Measurements from ENCODE around the gene PWWP2B.
A peak's percentile ranks its signal among the peaks of the same experiment; 100 is the strongest.

PWWP2B gene

DNA sequence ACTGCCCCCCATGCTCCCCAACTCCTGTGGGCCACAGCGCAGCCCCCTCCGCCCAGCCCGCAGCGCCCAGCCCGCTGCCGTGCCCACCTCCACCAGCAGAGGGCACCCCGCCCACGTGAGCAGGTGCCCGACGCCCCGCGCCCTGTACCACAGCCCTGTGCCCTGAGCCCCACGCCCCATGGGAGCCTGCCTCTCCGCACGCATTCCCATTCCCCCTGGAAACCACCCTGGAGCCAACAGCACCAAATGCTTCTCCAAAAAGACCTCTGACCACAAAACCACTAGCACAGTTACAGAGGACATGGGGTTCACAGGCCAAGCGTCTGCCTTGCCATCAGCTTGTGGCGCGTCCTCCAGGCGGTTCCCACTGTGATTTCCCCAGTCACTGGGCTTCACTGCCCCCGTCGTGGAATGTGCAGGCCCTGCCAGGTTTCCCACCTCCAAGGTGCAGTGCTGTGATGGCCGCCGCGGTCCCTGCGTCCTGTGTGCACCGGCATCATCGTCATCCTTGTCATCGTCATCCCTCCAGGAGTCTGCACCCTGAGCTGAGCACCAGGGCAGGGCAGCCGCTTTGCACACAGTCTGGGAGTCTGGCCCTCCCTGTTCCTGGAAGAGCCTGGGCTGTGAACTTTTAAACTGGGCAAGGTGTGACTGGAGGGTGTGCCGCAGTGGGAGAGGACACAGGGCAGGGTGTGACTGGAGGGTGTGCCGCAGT, 61.7 kb downstream of the PWWP2B start:
- peak in 2 of 3 donors; percentile 46 to 68 for DNase-seq (ENCODE audit: low read depth in 3 of 3)

DNA sequence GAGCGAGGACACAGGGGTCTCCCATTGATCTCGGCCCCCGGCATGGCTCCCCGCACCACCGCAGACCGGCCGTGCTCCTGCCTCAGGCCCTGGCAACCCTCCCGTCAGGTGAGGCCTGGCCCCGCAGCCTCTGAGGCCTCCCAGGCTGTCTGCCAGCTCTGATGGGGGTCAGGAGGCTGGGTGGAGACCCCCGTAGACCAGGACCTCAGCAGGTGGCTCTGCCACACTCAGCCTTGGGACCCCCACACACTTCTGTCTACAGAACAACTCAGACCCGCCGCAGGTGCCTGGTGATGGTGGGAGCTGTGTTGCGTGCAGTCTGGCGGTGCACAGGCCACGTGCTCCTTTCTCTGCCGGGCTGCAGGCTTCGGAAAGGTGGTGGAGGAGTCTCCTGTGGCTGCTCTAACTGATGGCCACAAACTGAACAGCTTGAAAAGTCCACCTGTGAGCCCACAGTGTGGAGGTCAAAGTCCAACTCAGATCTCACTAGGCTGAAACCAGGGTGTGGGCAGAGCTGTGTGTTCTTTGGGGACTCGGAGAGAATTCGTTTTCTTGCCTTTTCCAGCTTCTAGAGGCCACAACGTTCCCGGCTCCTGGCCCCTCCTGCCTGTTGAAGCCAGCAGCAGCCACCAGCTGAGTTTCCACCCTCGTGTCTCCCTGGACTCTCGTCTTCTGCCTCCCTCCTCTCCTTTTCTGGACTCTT, 62.5 kb downstream of the PWWP2B start:
- no peak for DNase-seq (ENCODE audit: low read depth in 3 of 3)

DNA sequence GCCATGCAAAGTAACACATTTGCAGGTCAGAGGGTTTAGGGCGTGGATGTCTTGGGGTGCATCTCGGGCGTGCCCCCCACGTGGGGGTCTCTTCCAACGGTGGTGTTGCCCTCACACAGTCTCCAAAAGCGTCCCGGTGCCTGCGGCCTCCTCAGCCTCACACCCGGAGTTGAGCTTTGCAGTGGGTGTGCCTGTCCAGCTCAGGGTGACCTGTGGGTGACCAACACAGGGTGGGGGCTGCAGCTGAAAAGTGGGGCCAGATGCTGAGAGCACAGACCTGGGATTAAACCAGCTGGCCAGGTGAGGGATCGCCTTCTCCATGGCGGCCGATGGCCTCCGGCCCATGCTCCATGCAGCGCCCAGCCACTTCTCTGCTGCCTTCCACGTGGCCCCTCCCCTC, 63.1 kb downstream of the PWWP2B start:
- no peak for DNase-seq (ENCODE audit: low read depth in 3 of 3)

DNA sequence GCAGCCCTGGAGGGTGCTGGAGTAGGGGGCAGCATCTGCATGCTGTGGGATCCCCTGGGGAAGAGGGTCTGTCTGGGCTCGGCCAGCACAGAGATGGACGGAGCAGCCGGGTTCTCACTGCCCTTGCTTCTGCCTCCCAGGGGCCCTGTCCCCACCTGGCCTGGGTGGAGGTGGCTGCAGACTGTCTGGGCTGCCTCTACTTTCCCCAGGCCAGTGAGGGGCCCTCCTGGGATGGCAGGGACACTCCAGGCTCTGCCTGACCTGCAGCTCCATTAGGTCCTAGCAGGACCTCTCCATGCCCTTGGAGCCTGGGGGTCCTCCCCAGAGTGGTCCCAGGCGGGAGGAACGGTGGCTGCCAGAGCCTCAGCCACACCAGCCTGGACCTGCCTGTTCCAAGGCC, 63.7 kb downstream of the PWWP2B start:
- no peak for DNase-seq (ENCODE audit: low read depth in 3 of 3)

DNA sequence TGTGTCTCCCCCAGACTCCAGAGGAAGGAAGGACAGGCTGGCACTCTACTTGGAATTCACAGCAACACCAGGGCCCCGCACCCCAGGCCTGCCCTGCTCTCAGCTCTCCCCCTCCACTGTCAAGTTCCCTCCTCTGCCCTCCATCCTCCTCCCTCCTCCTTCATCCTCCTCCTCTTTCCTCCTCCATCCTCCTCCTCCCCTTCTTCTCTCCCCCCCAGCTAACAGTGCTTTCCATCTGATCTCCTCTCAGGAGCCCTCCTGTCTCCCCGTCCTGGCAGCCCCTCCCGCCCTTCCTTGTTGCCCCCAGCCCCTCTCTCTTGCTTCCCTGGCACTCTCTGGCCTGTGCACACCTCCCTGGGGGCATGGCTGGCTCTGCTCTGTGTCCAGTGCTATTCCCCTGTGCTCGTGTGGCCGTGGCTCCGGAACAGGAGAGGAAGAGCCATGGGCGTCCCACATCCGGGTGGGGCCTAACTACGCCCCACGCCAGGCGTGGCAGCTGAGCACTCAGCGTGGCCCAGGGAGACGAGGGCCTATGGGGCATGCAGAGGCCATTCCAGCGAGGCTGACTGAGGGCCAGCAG, 64.2 kb downstream of the PWWP2B start:
- no peak for DNase-seq (ENCODE audit: low read depth in 3 of 3)

DNA sequence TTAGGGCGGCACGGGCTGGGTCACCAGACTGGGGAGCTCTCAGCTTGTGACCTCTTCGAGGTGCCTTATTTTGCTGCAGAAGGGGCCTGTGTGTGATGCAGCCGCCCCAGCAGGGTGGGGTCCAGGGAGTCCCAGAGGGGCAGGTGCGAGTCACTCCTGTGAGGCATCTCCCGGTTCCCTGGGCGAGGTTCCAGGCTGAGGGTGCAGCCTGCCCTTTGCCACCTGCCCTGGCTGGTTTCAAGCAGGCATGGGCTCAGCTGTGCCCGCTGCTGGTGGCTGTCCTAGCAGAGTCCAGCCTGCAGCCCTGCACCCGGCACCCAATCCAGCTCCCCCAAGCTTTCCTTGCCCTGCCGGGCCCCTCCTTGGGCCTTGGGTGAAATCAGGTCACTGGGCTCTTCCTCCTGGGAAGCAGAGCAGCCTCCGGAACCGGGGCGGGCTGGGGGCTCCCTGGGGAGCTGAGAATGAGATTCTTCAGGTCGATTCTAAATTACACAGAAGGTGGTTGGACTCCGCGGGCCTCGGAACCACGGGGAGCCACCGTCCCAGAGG, 64.8 kb downstream of the PWWP2B start:
- no peak for DNase-seq (ENCODE audit: low read depth in 3 of 3)

DNA sequence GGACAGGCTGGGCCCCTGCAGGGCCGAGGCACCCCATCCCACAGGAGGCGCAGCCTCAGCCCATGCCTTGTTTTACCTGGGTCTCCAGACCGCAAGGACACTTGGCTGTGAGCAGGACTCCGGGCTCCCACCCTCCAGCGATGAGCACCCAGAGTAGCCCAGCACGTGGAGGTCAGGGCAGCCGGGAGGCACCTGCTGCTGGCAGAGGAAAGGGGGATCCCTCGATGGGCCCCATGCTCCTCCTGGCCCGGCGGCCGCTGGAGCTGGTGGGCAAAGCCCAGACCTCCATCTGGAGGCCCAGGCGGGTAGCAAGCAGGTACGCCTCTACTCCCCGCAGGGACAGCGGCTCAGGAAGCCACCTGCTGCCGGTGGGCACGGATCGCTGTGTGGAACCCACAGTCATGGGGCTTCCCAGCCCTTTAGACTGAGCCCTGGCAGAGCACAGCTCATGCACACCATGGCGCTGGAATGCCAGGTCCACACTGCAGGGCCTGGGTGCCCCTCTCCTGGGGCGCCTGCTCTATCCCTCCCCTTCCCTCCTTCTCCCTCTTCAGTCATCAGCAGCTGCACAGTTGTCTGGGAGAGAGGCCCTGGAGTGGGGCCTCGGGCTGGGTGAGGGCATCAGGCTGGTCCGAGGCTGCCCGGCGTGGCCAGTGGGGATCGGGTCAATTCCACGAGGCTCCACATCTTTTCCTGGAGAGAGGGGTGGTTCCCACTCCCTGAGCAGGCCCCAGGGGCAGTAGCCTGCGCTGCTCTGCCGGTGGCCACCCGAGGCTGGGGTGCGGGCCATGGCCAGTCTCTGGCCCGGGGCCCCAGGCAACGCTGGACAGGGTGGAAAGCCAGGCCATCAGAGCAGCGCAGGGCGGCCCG, 65.7 kb downstream of the PWWP2B start:
- no peak for DNase-seq (ENCODE audit: low read depth in 3 of 3)

DNA sequence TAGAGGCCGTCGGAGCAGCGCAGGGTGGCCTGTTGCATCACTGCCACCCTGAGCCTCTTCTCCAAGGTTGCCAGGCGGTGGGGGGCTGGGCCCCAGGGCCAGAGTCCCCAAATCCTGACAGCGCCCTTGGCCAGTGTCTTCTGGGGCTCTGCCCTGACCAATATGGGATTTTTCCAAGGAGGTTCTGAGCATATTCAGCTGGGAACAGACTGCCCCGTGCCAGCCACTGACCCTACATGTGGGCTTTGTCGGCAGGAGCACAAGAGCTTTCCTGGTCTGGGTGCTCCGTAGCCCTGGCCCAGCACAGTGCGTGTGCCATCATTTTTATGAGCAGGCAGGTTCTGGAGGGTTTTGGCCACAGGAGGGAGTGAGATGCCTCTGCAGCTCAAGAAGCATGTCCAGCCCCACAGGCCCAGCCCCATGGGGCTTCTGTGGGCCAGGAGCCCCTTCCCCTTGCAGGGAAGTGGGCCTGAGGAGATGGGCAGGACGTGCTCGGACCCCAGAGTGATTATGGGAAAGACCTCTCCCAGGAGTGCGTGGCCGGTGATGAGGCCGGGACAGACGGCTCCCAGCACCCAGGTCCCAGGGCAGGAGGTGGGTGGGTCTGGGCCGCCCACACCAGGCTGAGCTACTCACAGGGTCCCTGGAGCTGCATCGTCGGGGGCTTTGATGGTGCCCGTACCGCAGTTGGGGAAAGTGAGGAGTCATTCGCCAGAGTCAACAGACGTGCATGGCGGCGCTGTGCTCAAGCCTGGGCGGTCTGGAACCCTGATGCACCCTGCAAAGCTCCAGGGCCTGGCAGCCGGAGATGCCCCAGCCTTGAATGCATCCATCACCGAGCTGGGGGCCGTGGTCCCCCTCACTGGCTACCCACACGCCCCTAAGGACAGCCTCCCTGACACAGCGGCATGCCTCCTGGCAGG, 66.6 kb downstream of the PWWP2B start:
- DNase-seq (ENCODE audit: low read depth in 3 of 3), result no peak

DNA sequence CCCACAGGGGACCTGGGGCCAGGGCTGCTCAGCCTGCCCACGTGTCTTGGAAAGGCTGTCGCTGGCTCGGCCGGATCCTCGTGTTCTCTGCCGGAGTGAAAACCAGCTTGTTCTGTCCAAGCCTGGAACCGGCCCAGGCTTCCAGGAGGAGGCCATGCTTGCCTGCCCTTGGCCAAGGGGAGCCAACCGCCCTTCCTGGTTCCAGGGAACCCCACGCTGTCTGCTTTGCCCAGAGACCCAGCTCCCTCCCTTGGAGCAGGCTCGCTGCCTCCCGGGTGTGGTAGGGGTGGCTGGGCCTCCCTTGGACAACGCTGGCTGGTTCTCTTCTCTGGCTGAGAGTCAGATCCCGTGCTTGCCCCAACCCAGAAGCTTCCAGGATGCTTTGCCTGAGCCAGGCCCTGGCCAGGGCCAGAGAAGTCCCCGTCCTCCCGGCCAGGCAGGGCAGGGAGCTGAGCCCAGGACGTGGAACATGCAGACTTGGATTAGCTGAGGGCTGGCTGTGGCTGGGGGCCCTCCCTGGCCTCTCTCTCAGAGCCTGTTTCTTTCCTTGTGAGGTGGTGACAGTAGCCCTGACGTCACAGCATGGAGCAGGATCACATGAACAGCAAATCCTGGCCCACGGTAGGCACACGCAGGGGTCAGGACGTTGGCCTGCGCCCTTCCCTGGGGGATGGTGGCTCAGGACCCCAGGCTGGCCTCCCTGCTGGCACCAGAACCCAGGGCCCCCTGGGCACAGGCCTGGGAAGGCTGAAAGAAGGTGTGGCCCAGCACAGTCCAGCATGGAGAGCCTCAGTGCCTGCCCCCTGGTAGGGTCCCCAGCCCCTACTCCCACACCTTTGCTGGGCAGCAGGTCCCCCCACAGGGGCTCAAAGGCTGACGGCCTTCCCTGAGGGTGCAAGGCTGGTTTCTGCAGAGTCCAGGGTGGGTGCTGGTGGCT, 67.5 kb downstream of the PWWP2B start:
- no peak for DNase-seq (ENCODE audit: low read depth in 3 of 3)

DNA sequence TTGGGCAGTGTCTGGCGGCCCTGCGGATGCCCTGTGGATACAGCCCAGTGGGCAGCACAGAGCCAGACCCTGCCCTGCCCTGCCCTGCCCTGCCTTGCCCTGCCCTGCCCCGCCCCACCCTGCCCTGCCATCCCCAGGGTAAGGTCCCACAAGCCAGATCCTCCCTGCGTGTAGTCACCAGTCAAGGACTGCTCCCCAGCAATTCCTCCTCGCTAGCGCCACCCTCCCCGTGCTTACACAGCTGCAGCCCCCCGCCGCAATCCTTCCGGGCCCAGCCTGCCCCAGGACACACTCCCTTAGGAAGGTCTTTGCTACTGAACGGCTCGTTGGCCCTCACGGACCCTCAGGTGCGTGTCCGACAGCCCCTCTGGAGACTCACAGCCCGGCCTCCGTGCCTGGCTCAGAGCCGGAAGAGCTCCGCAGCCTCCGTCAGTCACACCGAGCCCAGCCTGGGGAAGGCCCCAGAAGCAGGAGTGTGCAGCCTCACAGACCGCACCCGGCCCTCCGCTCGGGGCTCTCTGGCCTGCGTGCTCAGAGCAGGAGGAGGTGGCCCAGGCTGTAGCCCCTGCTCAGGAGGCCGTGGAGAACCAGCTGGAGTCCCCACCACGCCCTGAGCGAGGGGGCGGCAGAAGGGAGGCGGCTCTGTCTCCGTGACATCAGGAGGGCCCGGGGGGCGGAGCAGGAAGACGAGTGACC, 68.3 kb downstream of the PWWP2B start:
- no peak for DNase-seq (ENCODE audit: low read depth in 3 of 3)

DNA sequence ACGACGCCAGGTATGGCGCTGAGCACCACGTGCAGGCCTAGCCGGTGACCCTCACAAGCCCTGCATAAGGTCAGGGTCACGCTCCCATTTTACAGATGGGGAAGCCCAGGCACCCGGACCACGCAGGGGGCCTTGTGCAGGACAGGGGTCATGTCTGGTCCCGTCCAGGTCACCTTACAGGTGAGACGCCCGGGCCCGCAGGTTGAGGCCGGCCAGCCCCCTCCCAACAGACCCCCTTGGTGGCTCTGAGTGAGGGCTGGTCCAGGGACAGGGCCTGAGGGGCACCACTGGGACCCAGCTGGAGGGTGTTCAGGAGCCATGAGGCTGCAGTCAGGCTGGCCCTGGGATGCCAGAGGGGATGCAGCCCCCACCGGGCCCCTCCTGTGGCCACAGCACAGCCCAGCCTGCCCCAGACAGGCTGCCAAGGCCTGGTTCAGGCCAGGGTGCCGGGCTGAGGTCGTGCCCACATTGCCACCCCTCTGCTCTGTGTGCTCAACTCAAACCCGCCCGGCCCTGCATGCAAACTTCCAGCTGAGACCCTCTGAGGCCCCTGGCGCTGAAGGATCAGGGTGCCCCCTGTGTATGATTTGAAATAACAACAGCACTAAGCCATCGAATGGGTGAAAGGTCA, 69.0 kb downstream of the PWWP2B start:
- no peak for DNase-seq (ENCODE audit: low read depth in 3 of 3)

DNA sequence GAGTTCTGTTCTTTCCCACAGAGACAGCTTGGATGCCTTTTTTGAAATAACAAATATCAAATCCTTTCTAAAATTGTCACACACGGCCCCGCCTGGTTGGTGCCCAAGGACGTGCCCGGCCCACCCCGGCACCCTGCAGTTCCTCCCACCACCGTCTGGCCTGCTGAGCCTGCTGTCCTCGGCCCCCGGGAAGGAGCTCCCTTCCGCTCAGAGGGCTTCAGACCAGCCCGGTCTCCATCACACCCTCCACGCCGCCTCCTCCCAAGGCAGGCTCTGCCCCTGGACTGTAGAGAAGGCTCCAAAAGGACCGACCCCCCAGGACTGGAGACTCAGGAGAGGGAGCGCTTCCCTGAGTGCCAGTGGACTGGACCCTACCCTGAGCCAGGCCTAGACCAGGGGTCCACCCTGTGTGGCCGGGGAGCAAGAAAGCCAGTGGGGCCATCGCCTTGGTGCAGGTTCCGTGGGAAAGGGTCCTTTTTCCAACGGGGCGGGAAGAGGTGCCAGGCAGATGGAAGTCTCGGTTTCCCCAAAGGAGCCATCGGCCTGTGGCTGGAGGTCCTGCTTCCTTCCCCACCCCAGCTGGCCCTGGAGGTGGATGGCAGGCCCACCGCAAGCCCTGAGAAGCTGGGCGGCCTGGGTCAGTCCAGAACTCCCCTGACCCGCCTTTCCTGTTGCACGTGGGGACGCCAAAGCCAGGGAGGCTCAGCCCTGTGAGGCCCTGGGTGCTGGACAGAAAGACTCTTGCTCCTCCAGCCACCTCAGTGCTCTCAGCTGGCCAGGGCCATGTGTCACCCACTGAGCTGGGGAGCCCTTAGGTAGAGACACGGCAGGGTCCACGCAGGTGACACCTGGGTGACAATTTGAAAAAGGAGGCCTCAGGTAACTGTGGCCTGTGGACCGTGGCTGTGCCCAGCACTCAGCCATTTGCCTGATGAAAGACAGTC, 69.8 kb downstream of the PWWP2B start:
- no peak for DNase-seq (ENCODE audit: low read depth in 3 of 3)

Data from stimulated activated CD4-positive, alpha-beta T cell treated with anti-CD3 and anti-CD28 coated beads, TNF-alpha, amount 100 ng/mL, for 48 hours (primary cell).